NCI-H2227 treated with DMSO at 0.1 percent for 48 hours (cell line): ENCODE measurements around the gene GPT2.
"Not testable (repeated sequence)": the region's sequence is repeated elsewhere in the genome, so short reads cannot be mapped to it uniquely, and the experiment has no call there.

ENCODE experiments used
- DNase-seq: peaks from one replicate; lab custom pipeline; 2025; lab: John Stamatoyannopoulos, UW

The GPT2 gene

DNA sequence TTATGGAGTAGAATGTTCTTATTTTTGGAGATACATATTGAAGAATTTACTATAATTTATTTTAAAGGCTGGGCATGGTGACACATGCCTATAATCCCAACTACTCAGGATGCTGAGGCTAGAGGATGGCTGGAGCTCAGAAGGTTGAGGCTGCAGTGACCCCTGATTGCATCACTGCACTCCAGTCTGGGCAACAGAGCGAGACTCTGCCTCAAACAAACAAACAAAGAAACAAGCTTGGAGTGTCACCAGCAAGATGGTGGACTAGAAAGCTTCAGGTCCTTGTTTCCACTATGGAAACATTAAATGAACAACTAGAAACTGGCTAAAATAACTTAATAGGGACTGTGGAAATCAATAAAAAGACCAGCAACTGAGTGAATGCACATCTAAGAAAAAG is 17.9 kb upstream of the GPT2 start:
- DNase-seq = no peak

- DNase-seq = not testable (repeated sequence)
Measured at GRCh38 chr16:46867486-46867885, 16.7 kb upstream of the GPT2 start.

GRCh38 chr16:46868891-46869290 is 15.3 kb upstream of the GPT2 start:
- not testable (repeated sequence) for DNase-seq

DNA sequence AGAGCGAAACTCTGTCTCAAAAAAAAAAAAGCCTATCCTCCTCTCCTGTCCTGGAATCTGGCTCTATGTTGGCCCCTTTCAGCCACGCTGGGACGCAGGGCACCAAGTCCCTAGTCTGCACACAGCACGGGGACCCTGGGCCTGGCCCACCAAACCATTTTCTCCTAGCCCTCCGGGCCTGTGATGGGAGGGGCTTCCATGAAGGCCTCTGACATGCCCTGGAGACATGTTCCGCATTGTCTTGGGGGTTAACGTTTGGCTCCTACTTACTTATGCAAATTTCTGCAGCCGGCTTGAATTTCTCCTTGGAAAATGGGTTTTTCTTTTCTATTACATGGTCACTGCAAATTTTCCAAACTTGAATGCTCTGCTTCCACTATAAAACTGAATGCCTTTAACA is 12.6 kb upstream of the GPT2 start:
- no peak for DNase-seq

GRCh38 chr16:46873201-46873600 is 11.0 kb upstream of the GPT2 start:
- no peak for DNase-seq

GRCh38 chr16:46875243-46875642 is 8.9 kb upstream of the GPT2 start:
- no peak for DNase-seq

GRCh38 chr16:46882304-46882939 is 1.7 kb upstream of the GPT2 start:
- no peak for DNase-seq

GRCh38 chr16:46882940-46883307 is 1.2 kb upstream of the GPT2 start:
- no peak for DNase-seq

DNA sequence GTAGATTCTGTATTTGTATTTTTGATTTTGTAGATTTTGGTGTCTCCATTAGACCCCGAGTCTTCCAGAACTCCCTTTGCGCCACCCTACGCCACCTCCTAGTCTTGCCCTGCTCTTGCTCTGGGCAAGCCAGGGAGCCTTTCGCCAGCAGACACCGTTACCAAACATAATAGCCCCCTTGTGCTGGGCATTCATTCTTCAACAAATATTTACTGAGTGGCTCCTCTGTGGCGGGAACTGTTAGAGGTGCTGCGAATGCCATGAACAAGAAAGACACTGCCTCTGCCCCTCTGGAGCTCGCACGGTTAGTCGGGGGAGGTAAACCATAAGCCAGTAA is 841 bp upstream of the GPT2 start:
- no peak for DNase-seq

DNA sequence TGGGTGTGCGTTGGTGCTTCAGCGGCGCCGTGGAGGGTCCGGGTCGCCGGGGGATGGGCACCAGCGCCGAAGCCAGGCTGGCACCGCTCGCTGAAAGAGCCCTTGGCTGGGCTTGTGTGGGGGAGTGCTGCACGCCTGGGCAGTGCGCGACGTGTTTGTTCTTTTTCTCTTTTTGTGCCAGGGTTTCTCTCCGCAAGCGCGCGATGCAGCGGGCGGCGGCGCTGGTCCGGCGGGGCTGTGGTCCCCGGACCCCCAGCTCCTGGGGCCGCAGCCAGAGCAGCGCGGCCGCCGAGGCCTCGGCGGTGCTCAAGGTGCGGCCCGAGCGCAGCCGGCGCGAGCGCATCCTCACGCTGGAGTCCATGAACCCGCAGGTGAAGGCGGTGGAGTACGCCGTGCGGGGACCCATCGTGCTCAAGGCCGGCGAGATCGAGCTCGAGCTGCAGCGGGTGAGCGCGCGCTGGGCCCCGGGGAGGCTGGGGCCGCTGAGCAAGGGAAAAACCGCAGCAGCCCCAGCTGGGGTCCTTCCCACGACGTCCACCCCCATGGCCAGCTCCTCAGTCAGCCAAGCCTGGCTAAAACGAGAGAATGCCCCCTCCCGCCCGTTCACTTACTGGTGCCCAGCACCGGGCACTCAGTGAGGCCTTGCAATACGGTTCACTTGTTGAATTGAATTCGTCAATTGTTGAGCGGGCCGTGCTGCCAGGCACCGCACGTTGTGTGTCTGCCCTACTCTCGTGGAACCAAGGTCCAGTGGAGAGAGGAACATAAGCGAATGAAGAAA is 541 bp downstream of the GPT2 start:
- DNase-seq = no peak

GRCh38 chr16:46885960-46886763 is 2.0 kb downstream of the GPT2 start:
- DNase-seq = no peak

DNA sequence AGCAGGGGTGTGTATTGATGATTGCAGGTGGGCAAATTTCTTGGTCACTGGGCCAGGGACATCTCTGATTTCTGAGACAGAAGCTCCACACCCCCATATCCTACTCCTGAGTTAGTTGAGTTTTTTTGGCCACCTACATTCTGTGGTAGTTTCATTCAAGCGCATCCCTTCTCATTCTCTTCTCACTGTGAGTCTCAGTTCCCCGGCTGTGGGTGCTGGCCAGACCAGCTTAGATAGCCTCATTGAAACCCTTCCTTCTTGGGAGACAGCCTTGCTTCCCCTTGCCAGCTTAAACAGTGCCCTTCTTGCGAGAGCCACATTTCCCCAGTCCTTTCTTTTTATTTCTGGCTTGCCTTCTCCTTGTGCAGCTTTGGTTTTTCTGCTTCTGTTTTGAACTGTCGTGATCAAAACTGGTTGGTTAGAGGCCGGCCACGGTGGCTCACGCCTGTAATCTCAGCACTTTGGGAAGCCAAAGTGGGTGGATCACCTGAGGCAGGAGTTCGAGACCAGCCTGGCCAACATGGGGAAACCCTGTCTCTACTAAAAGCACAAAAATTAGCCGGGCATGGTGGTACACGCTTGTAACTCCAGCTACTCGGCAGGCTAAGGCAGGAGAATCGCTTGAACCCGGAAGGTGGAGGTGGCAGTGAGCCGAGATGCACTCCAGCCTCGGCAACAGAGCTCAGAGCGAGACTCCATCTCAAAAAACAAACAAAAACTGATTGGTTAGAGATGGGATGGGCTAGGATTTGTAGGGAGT is 2.8 kb downstream of the GPT2 start:
- DNase-seq = no peak

DNA sequence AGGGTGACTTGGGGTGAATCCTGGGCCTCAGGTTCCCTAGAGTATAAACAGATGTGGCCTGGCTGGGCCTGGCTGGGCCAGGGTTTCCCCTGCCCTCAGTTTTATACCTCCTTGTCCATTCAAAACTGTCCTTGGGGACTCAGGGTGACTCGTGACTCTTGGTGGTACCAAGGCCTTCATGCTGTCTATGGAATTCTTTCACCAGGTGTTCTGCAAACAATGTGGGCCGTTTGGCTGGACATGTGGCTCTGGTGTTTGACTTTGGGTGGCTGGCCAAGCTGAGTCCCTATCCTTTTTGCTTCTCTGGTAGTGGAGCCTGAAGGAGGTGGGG is 3.3 kb downstream of the GPT2 start:
- no peak for DNase-seq

DNA sequence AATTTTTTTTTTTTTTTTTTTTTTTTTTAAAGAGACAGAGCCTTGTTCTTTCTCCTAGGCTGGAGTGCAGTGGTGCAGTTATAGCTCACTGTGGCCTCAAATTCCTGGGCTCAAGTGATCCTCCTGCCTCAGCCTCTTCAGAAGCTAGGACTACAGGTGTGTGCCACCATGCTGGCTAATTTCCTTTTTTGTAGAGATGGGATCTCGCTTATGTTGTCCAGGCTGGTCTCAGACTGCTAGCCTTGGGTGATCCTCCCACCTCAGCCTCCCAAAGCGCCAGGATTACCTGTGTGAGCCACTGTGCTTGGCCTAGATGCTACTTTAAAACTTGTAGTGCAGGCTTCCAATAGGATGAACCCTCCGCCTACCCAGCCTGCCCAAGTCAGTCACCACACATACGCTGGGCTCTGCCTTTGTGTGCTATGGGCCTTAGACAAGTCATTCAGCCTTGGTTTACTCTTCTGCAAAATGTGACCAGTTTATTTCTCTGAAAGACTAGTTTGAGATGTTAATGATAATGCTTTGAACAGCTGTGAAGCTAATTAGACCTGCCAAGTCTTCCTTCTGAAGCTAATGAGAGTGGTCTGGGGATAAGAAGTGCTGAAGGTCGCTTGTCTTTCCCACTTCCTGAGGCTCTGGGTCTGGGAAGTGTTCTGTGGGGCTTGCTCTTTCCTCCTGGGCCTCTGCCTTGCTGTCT is 5.2 kb downstream of the GPT2 start:
- no peak for DNase-seq

DNA sequence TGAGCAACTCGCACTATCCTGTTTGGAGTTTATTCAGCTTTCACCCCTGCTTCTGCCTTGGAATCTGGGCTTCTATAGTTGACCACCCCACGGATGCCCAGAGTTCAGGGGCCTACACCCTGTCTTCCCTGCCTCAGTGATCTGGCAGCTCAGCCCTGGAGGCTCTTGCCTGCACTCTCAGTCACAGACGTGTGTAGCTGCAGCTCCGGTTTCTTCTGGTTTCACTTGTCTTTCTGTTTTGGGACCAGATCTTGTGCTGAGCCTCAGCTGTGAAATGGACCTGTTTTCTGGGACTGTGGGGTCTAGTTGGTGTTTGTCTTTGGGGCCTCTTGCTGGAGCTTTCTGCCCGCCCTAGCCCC is 5.8 kb downstream of the GPT2 start:
- DNase-seq = no peak

- DNase-seq = no peak
Measured at GRCh38 chr16:46891910-46892309, 7.7 kb downstream of the GPT2 start.

GRCh38 chr16:46894036-46894672 is 10.0 kb downstream of the GPT2 start:
- no peak for DNase-seq

GRCh38 chr16:46895399-46896313 is 11.5 kb downstream of the GPT2 start:
- DNase-seq = no peak

DNA sequence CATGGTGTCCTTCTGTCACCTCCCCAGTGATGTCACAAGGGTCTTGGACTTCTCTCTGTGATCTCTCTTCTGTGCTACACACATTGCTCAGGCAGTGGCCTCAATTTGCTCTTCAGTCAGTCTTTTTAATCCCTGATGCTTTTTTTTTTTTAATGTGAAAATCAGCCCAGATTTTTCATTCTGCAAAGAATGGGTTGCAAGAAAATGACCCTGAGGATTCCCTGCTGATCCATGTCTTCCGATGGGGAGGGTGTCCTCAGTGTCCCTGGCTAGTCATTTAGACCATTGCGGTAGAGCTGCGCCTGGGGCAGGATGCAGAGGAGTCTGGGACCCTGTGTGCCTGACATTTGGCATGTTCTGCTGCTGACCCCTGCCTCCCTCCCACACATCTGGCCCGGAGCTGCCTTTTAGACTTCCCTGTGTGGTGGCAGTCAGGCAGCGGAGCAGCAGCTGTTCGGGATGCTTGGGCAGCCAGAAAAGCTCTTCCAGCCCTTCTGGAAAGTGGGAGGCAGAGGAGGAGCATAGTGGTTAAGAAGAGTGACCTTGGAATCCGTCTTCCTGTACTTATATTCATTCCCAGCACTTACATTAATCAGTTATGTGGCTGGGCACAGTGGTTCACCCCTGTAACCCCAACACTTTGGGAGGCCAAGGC is 12.3 kb downstream of the GPT2 start:
- DNase-seq = no peak

GRCh38 chr16:46897471-46897870 is 13.3 kb downstream of the GPT2 start:
- no peak for DNase-seq
